Measurements from ENCODE around the gene AGER.

AGER gene

DNA sequence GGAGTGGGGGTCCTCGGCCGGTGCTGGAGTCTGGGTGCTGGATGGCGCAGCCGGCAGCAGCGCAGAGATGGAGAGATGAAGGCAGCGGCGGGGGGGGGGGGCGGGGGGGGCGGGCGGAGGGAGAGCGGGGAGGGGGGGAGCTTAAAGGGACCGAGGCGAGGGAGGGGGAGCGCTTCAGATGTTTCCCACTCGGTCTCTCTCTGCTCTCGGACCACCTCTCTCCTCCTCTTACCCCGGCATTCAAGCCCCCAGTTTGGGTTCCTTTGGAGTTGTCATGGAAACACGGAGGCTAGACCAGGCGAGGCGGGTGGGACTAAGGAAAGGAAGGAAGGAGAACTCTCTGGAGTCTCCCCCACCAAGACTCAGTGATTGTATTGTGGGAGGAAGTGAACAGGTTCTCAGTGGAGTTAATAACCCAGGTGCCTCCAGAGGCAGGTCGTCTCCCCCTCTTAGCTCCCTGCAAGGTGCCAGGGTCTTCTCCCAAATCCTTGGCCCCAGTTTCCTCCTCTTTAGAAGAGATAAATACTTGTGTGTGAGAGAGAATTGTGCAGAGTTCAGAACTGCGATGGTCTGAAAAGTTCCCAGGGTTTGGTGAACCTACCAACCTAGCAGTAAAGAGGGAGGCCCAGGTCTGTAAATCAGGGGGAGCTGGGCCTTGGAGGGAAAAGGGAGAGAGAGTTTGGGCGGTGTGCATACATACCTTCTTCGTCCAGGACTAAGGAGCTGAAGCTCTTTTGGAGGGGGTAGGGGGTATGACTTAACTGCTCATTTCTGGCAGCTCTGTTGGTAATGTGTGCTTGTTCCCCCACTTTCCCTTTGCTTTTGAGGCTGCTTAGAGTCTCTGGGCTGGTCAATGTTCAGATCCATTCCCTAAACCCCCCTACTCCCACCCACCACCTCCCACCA lies 31.9 kb downstream of the AGER start, which contains the start of gene PRRT1:
TSS of gene PRRT1 (minus strand) at position 77 of the 906 bp plus-strand sequence. CDS start 112 bp downstream, outside the sequence.
- DNase-seq (ENCODE audit: extremely low read depth, low read depth): no peak
- TF ChIP-seq, protein P1, sequence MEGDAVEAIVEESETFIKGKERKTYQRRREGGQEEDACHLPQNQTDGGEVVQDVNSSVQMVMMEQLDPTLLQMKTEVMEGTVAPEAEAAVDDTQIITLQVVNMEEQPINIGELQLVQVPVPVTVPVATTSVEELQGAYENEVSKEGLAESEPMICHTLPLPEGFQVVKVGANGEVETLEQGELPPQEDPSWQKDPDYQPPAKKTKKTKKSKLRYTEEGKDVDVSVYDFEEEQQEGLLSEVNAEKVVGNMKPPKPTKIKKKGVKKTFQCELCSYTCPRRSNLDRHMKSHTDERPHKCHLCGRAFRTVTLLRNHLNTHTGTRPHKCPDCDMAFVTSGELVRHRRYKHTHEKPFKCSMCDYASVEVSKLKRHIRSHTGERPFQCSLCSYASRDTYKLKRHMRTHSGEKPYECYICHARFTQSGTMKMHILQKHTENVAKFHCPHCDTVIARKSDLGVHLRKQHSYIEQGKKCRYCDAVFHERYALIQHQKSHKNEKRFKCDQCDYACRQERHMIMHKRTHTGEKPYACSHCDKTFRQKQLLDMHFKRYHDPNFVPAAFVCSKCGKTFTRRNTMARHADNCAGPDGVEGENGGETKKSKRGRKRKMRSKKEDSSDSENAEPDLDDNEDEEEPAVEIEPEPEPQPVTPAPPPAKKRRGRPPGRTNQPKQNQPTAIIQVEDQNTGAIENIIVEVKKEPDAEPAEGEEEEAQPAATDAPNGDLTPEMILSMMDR (IDR thresholded peaks at IDR 0.05; ENCODE audit: low read depth, low read length): no peak

DNA sequence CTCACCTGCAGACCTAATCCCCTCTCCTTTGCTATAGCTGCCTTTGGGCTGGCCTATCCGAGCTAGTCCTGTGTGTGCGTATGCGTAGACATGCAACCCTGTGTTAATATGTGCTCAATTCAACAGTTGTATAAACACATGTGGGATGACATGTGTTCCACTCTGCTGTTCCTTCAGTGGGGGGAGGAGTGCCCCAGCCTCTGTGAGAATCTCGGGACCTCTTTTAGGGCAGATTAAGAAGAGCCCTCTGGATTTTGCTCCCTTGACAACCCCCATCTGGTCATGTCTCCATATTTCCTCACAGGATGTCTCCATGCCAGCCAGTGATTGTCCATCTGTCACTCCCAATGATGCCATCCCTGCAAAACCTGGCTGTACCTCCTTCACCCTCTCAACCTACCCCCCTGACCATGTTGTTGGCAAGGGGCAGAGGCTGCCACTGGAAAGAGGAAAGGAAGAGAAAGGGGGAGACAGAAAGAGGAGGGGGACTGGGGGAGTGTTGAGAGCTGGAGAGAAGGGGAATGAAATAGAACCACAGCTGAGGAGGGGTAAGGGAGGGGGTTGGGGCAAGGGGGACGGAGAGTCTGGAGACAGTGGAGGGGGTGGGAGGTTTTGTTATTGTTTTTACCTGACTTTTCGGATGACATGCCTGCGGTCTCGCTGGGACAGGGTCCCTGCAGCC lies 32.7 kb downstream of the AGER start:
- TF ChIP-seq, protein P1 (IDR thresholded peaks at IDR 0.05; ENCODE audit: low read depth, low read length): no peak
- no peak for DNase-seq (ENCODE audit: extremely low read depth, low read depth)

DNA sequence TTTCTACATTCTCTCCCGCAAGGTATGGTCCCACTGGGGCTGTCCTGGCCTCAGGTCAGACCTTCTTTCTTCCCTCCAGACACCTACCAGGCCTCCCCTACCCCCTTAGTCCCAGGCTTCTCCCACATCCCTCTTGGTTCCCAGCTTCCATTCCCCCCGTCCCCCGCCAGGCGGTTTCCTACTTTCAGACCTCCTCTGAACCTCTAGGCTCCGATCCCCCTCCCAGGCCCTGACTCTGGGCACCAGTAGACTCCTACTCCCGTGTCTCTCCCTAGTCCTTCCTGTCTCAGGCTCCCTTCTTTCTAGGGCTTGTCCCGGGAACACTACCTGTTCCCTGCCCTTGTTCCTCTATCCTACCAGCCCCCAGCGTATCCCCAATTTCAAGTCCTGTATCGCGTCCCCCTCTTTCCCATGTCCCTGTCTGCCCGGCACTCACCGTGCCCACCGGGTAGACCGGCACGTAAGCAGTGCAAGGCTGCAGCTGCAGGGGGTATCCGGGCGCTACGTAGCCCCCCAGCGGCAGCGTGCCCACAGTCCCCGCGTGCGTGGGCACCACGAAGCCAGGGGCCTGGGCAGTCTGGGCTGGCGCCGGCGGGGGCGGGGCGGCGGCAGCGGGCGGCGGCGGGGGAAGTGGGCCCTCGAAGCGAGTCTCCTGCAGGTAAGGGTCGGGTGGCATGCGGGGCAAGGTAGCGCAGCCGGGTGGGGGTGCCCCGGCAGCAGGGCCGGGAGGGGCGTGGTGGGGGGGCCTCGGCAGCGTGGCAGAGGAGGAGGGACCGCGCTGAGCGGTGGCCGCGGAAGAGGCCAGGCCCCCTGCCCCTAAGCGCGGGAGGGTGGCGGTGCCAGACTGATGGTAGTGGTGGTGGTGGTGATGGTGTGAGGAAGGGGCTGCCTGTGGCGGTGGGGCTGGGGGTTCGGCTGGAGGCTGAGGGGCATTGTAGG lies 33.9 kb downstream of the AGER start:
- TF ChIP-seq, protein P1 (IDR thresholded peaks at IDR 0.05; ENCODE audit: low read depth, low read length): no peak
- no peak for DNase-seq (ENCODE audit: extremely low read depth, low read depth)

DNA sequence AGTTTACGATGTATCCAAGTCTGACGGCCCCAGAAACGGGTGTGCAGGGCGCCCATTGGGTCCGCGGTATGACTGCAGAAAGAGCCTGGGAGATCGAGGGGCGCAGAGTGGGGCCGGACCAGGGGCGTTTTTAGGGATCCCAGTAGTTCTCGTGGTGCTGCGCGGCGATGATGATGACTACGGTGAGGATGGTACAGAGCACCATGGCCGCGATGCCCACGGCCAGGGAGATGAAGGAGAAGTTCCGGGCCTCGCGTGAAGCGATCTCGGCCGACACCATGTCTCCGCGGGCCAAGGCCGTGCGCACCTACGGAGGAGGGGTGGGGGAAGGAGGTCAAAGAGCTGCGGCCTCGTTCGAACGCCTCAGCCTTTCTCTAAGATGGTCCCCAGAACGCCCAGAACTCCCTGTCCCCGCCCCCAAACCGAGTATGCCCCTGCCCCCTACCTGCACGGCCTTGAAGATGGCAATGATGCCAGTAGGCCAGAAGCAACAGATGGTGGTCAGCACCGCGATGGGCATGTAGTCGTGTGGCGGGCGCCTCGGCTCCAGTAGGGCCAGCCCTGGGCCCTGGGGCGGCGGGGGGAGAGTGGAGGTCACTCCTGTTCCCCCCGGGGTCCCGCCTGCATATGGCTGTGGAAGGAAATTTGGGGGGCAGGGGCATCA lies 34.8 kb downstream of the AGER start:
- no peak for DNase-seq (ENCODE audit: extremely low read depth, low read depth)
- TF ChIP-seq, protein P1 (IDR thresholded peaks at IDR 0.05; ENCODE audit: low read depth, low read length): no peak

DNA sequence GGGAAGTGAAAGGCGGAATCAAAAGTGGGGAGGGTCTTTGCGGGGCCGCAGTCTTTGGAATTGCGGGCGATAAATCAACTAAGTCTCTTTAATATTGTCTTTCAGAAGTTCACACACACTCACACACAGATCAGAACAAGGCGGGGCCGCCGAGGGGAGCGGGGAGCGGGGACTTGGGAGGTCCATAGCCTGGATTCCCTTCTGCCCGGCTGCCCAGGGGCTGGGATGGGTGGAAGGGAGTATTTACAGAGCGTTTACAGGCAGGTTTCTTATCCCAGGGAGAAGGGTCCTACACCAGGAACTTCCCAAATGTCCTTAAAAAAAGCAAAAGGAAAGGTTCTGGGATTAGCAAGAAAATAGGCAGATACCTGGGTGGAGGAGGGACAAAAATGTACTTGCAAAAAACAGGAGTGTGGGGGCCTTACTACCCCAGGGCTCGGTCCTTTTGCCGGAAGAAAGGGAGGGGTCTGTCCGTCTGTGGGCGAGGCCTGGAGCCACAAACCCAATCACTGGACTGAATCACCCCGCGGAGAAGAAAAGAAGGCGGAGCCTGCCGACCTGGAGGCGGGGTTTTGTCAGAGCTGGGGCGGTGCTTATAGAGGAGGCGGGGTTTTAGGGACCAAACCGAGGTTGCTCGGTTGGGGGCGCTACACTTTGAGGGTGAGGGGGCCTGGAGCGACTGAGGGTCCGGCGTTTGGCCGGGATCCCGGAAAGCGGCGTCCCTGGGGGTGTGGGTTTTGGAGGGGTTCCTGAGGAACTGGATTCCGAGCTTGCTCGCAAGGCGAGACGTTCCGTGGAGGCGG lies 35.6 kb downstream of the AGER start:
- TF ChIP-seq, protein P1 (IDR thresholded peaks at IDR 0.05; ENCODE audit: low read depth, low read length): no peak
- no peak for DNase-seq (ENCODE audit: extremely low read depth, low read depth)

All from AG09319 (cell line).